Activated CD8-positive, alpha-beta memory T cell treated with anti-CD3 and anti-CD28 coated beads, Interleukin-2, amount 10 ng/mL, durations not matched to agents 7 days and 5 days (primary cell): ENCODE measurements around the gene TBC1D16. TPM values are rescaled to one million over a fixed set of nuclear protein-coding genes. Genes with fewer than 3 reads are reported as not detected.

Experiments
- ATAC-seq: fragments of 150-1000 bp; cut with Tn5 transposase; one replicate; pipeline ENCODE4 v1.10.0; 2021; ENCODE audit warnings: moderate library complexity
- CTCF ChIA-PET: fragments of 350-600 bp; sonication (Branson Sonifier 250); formaldehyde crosslinking; loops from one replicate; lab custom pipeline; 2021; ENCODE audit warnings: antibody characterized with exemption; lab: Charles Lee
- DNase-seq: peaks from one replicate; pipeline ENCODE4 v3.0.0-alpha.2; 2020
- H3K27ac Mint-ChIP-seq: one replicate; pipeline ENCODE4 v1.8.0; 2021; ENCODE audit warnings: mild to moderate bottlenecking, mixed read lengths
- H3K27me3 Mint-ChIP-seq: one replicate; pipeline ENCODE4 v1.8.0; 2021; ENCODE audit warnings: mixed read lengths
- H3K36me3 Mint-ChIP-seq: one replicate; pipeline ENCODE4 v1.8.0; 2021; ENCODE audit warnings: mild to moderate bottlenecking, mixed read lengths
- H3K4me1 Mint-ChIP-seq: one replicate; pipeline ENCODE4 v1.8.0; 2021; ENCODE audit warnings: mixed read lengths
- H3K4me3 Mint-ChIP-seq: one replicate; pipeline ENCODE4 v1.8.0; 2021; ENCODE audit warnings: mild to moderate bottlenecking, moderate library complexity, mixed read lengths
- H3K9me3 Mint-ChIP-seq: one replicate; pipeline ENCODE4 v1.8.0; 2022; ENCODE audit warnings: low read depth, mixed read lengths
- total RNA-seq, 2 experiments: library from RNA; stranded (reverse); gene quantifications; one replicate each; pipeline ENCODE4 v1.2.3, GENCODE V29; 2021

TBC1D16 gene
- total RNA-seq, 2 experiments from 2014 or later: 1.2 to 2.8 TPM

- Mint-ChIP-seq H3K4me1 (peaks cover 19% of the 10 kb centered on the region), H3K27ac (no peak overlapping the region), H3K36me3 (no peaks in the 10 kb centered on the region), H3K27me3 (peaks cover 10% of the 10 kb centered on the region), H3K9me3 (no peaks in the 10 kb centered on the region), H3K4me3 (peak overlapping the region; percentile 11)
- CTCF ChIA-PET: no interaction called here
- no peak for DNase-seq
- no peak for ATAC-seq
Observed at GRCh38 chr17:79925242-79925957, 110.3 kb downstream of the TBC1D16 start.

DNA sequence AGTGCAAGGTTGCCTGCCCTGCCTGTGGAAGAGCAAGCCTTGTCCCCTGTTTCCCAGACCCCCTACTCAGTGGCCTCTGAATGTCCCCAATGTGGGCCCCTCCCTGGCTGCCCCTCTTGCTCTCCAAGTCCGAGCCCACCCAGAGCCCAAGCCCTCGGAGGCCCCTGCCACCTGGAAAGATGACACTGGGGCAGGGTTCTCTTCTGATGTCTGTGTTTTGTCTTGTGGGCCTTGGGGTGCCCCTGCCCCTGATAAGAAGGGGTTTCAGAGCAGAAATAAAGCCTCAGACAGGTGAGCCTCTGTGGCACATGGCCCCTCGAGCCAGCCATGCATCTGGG is 111.1 kb downstream of the TBC1D16 start:
- Mint-ChIP-seq H3K4me3 (no peak overlapping the region), H3K4me1 (peaks cover 19% of the 10 kb centered on the region), H3K36me3 (no peaks in the 10 kb centered on the region), H3K27ac (no peak overlapping the region), H3K27me3 (peaks cover 10% of the 10 kb centered on the region), H3K9me3 (no peaks in the 10 kb centered on the region)
- ATAC-seq (no peak), DNase-seq (no peak)
- CTCF ChIA-PET: interaction anchor here (1.9 kb wide), 1 partner anchor 46 kb away, joined by 4 read pairs; no protein-coding TSS in a partner anchor

- Mint-ChIP-seq H3K27me3 (peaks cover 8% of the 10 kb centered on the region), H3K4me1 (peaks cover 20% of the 10 kb centered on the region), H3K27ac (no peak overlapping the region), H3K36me3 (no peaks in the 10 kb centered on the region), H3K9me3 (no peaks in the 10 kb centered on the region), H3K4me3 (no peak overlapping the region)
- CTCF ChIA-PET: interaction anchor here (0.6 to 1.9 kb wide), 4 partner anchors 9 to 80 kb away, joined by 3 to 4 read pairs (median 4); no protein-coding TSS in a partner anchor
- peak; percentile 68 for DNase-seq
- ATAC-seq: no peak
Observed at GRCh38 chr17:79923974-79924638, 111.6 kb downstream of the TBC1D16 start.

- Mint-ChIP-seq H3K27ac (no peak overlapping the region), H3K36me3 (no peaks in the 10 kb centered on the region), H3K9me3 (no peaks in the 10 kb centered on the region), H3K4me3 (no peak overlapping the region), H3K4me1 (peaks cover 18% of the 10 kb centered on the region), H3K27me3 (no peaks in the 10 kb centered on the region)
- ATAC-seq (no peak), DNase-seq (no peak)
- CTCF ChIA-PET: interaction anchor here (1.9 kb wide), 1 partner anchor 48 kb away, joined by 4 read pairs; no protein-coding TSS in a partner anchor
Observed at GRCh38 chr17:79922798-79923197, 112.9 kb downstream of the TBC1D16 start.

- H3K27ac Mint-ChIP-seq: peak overlapping the region; percentile 75
- no peaks in the 10 kb centered on the region for H3K27me3 Mint-ChIP-seq
- peaks cover 13% of the 10 kb centered on the region for H3K4me1 Mint-ChIP-seq
- no peaks in the 10 kb centered on the region for H3K9me3 Mint-ChIP-seq
- no peak overlapping the region for H3K4me3 Mint-ChIP-seq
- ATAC-seq (no peak), DNase-seq (no peak)
- CTCF ChIA-PET: no interaction called here
- no peaks in the 10 kb centered on the region for H3K36me3 Mint-ChIP-seq
Observed at GRCh38 chr17:79922116-79922601, 113.5 kb downstream of the TBC1D16 start.

DNA sequence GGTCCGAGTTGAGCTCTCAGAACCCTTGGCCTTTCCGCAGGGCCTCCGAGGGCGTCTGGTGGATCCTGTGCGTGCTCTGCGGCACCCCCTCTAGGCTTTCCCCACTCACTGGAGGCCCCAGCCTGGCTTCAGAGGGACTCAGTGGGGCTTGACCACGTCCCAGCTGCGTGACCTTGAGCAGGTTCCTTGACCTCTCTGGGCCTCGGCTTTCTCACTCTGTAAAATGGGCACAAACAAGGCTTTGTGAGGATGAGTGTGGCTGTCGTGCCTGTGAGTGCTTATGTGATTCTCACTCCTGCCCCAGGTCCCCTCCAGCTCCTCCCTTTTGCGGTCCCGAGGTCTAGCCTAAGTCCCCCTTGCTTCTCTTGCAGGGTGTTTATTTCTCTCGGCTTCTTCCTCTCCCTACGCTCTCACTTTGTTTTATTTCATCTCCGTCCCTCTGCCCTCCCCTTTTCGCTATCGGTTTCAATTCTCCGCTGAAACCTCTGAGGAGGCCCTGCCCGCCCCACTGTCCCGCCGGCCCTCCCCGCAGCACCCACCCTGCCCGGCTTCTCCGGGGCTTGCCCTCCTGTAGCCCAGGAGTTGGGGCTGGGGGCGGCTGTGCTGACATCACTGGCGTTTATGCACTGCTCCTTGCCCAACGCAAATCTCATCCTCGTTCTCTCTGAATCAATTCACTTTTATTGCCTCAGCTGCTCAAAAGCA is 114.1 kb downstream of the TBC1D16 start:
- Mint-ChIP-seq H3K9me3 (no peaks in the 10 kb centered on the region), H3K27me3 (no peaks in the 10 kb centered on the region), H3K4me3 (no peak overlapping the region), H3K4me1 (peaks cover 11% of the 10 kb centered on the region), H3K27ac (peak overlapping the region; percentile 75), H3K36me3 (no peaks in the 10 kb centered on the region)
- DNase-seq (peak; percentile 73), ATAC-seq (peak; percentile 66)
- CTCF ChIA-PET: interaction anchor here (1.4 kb wide), 1 partner anchor 77 kb away, joined by 3 read pairs; no protein-coding TSS in a partner anchor

GRCh38 chr17:79920751-79921410 is 114.8 kb downstream of the TBC1D16 start:
- CTCF ChIA-PET: interaction anchor here (1.4 kb wide), 1 partner anchor 76 kb away, joined by 3 read pairs; no protein-coding TSS in a partner anchor
- H3K4me3 Mint-ChIP-seq: no peak overlapping the region
- H3K27ac Mint-ChIP-seq: peak overlapping the region; percentile 75
- no peaks in the 10 kb centered on the region for H3K36me3 Mint-ChIP-seq
- no peaks in the 10 kb centered on the region for H3K27me3 Mint-ChIP-seq
- ATAC-seq (peak; percentile 14), DNase-seq (no peak)
- no peaks in the 10 kb centered on the region for H3K9me3 Mint-ChIP-seq
- H3K4me1 Mint-ChIP-seq: peaks cover 11% of the 10 kb centered on the region

DNA sequence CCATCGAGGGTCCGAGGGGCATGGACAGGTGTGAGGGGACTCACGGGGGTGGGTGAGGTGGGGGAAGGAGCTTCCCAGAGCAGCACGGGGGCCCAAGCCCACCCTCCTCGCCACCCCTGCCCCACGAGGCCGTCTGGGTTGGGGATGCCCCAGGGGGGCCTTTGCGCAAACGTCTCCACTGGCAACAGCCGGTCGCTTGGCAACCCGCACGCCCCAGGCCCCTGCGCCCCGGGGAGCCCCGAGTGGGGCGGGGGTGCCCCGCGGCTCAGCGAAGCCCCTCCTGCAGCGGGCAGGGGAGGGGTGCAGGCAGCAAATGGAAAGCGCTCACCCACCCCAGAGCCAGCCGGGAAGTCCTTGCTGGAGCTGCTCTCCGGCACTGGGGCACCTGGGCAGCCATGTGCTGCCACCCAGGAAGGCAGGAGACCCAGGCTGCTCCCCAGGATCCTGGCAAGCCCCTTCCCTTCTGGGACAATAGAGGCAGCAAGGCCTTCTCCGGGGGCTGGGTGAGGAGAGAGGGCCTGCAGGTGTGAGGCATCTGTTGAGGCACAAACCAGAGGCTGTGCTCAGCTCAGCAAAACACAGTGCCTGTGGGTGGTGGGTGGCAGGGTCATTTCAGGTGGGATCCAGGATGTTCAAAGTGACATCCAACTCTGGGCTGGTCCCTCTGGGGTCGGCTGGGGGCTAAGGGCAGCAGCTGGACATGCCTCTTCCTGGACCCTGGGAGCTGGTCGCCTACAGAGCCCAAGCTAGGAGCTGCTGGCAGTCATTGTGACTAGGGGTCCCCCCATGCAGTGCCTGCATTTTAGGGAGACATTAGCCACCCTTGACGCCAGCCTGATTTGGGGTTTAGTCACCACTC is 115.6 kb downstream of the TBC1D16 start:
- Mint-ChIP-seq H3K9me3 (no peaks in the 10 kb centered on the region), H3K27ac (no peak overlapping the region), H3K27me3 (peaks cover 2% of the 10 kb centered on the region), H3K36me3 (no peaks in the 10 kb centered on the region), H3K4me1 (peaks cover 9% of the 10 kb centered on the region), H3K4me3 (no peak overlapping the region)
- ATAC-seq: no peak
- DNase-seq: no peak
- CTCF ChIA-PET: interaction anchor here (0.6 to 1.4 kb wide), 3 partner anchors 74 to 1465 kb away, joined by 3 read pairs; no protein-coding TSS in a partner anchor

GRCh38 chr17:79919164-79919585 is 116.5 kb downstream of the TBC1D16 start:
- CTCF ChIA-PET: interaction anchor here (0.6 to 1.0 kb wide), 2 partner anchors 73 to 1466 kb away, joined by 3 read pairs; no protein-coding TSS in a partner anchor

GRCh38 chr17:79918581-79919163 is 117.0 kb downstream of the TBC1D16 start:
- CTCF ChIA-PET: no interaction called here
- no peak for DNase-seq
- H3K36me3 Mint-ChIP-seq: no peaks in the 10 kb centered on the region
- no peak overlapping the region for H3K4me3 Mint-ChIP-seq
- ATAC-seq: no peak
- H3K27me3 Mint-ChIP-seq: peaks cover 2% of the 10 kb centered on the region
- H3K4me1 Mint-ChIP-seq: peaks cover 5% of the 10 kb centered on the region
- no peaks in the 10 kb centered on the region for H3K9me3 Mint-ChIP-seq
- no peak overlapping the region for H3K27ac Mint-ChIP-seq

More at GRCh38 chr17:79919164-79919585, 116.5 kb downstream of the TBC1D16 start:
- Mint-ChIP-seq H3K27ac (no peak overlapping the region), H3K4me3 (no peak overlapping the region), H3K36me3 (no peaks in the 10 kb centered on the region), H3K9me3 (no peaks in the 10 kb centered on the region), H3K27me3 (peaks cover 2% of the 10 kb centered on the region), H3K4me1 (peaks cover 5% of the 10 kb centered on the region)
- DNase-seq (no peak), ATAC-seq (no peak)

- peaks cover 5% of the 10 kb centered on the region for H3K4me1 Mint-ChIP-seq
- H3K36me3 Mint-ChIP-seq: no peaks in the 10 kb centered on the region
- peaks cover 2% of the 10 kb centered on the region for H3K27me3 Mint-ChIP-seq
- H3K4me3 Mint-ChIP-seq: no peak overlapping the region
- no peak overlapping the region for H3K27ac Mint-ChIP-seq
- CTCF ChIA-PET: no interaction called here
- no peaks in the 10 kb centered on the region for H3K9me3 Mint-ChIP-seq
- ATAC-seq: no peak
- no peak for DNase-seq
Observed at GRCh38 chr17:79917902-79918484, 117.7 kb downstream of the TBC1D16 start.
